Esophagus squamous epithelium (tissue), 5 donors: ENCODE measurements around the gene PPP1R3C. TPM values are rescaled to one million over a fixed set of nuclear protein-coding genes. Genes with fewer than 3 reads are reported as not detected.
A peak's percentile ranks its signal among the peaks of the same experiment; 100 is the strongest.

Experiments used
- DNase-seq: peaks from one replicate; lab custom pipeline; 2025; lab: John Stamatoyannopoulos, UW
- H3K27ac ChIP-seq, 4 donors: fragments of 200-600 bp; sonication (generic); one replicate each; pipeline ENCODE4 v1.5.1; 2016 to 2019; ENCODE audit warnings: mild to moderate bottlenecking in 1 of 4
- H3K27me3 ChIP-seq, 4 donors: fragments of 200-600 bp; sonication (generic); 1 replicate in 3 of 4; 2 replicates in 1 of 4; pipeline versions ENCODE4 v1.5.1 to v1.6.0; 2017 to 2021; ENCODE audit warnings: antibody characterized with exemption in 1 of 4
- H3K36me3 ChIP-seq, 3 donors: fragments of 200-600 bp; sonication (generic); one replicate each; pipeline ENCODE4 v1.5.1; 2016 to 2019
- H3K4me1 ChIP-seq, 3 donors: fragments of 200-600 bp; sonication (generic); one replicate each; pipeline ENCODE4 v1.5.1; 2017 to 2019
- H3K4me3 ChIP-seq, 4 donors: fragments of 200-600 bp; sonication (generic); 1 replicate in 3 of 4; 2 replicates in 1 of 4; pipeline ENCODE4 v1.5.1; 2016 to 2019; ENCODE audit warnings: mild to moderate bottlenecking in 2 of 4, moderate library complexity in 1 of 4
- H3K9me3 ChIP-seq, 3 donors: fragments of 200-600 bp; sonication (generic); one replicate each; pipeline ENCODE4 v1.5.1; 2016 to 2019
- POLR2A ChIP-seq, 4 donors: fragments of 450-650 bp; IDR thresholded peaks; one replicate each; pipeline ENCODE4 v1.6.1; 2017; ENCODE audit warnings: antibody characterized with exemption in 4 of 4, mild to moderate bottlenecking in 4 of 4, moderate library complexity in 3 of 4
- WGBS, 2 donors: methylation state at CpG; one replicate each; pipeline ENCODE4 v1.1.5; 2018; 5-methylcytosine and 5-hydroxymethylcytosine counted together
- intact Hi-C: fragments of 100-400 bp; cut with DNase I; formaldehyde crosslinking; loops from one replicate; pipeline ENCODE4 v1.15.0; 2022
- total RNA-seq, 4 donors: library from RNA; depleted of rRNA; stranded (reverse); fragments of >200 nt; gene quantifications; one replicate each; pipeline ENCODE4 v1.1.0, GENCODE V29; 2016
- TF ChIP-seq, protein P1 (sequence below), 6 experiments: fragments of 450-650 bp in 4 of 6; fragments of 200-600 bp in 2 of 6; sonication (generic) in 2 of 6; IDR thresholded peaks; one replicate each; pipeline ENCODE4 v1.5.1; 2016 to 2019; ENCODE audit warnings: antibody characterized with exemption in 6 of 6, mild to moderate bottlenecking in 4 of 6, moderate library complexity in 4 of 6
- donor health status: DM: yes; HTN: yes; CAD: no.

The PPP1R3C gene
- total RNA-seq, 4 donors from 2014 or later = 8.8 to 70.8 (median 47.9) TPM

DNA sequence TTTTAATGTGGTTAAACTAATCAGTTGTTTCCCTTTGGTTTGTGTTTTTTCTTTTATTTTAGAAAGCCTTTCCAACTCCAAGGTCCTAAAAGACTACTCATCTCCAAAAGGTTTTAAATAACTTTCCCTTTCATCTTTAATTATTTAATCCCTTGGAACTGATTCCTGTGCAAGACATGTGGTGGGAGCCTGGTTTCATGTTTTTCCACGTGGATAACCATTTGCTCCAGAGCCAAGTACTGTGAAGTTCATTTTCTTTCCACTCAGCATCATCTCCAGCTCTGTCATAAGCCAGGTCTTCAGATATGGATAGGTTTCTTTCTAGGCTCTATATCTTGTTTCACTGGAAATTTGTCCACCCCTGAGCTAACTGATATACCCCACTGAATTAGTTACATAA, 16.7 kb downstream of the PPP1R3C start:
- Histone ChIP-seq H3K4me3 (no peak overlapping the region), H3K9me3 (no peaks in the 10 kb centered on the region), H3K27ac (no peak overlapping the region), H3K36me3 (no peaks in the 10 kb centered on the region), H3K4me1 (peaks cover 7 to 26% (median 7%) of the 10 kb centered on the region in 3 donors), H3K27me3 (no peaks in the 10 kb centered on the region)
- 15 to 19% methylated on average over 1 of the region's 1 CpG for WGBS, 2 donors
- TF ChIP-seq POLR2A (IDR thresholded peaks at IDR 0.05) = no peak
- TF ChIP-seq, protein P1, sequence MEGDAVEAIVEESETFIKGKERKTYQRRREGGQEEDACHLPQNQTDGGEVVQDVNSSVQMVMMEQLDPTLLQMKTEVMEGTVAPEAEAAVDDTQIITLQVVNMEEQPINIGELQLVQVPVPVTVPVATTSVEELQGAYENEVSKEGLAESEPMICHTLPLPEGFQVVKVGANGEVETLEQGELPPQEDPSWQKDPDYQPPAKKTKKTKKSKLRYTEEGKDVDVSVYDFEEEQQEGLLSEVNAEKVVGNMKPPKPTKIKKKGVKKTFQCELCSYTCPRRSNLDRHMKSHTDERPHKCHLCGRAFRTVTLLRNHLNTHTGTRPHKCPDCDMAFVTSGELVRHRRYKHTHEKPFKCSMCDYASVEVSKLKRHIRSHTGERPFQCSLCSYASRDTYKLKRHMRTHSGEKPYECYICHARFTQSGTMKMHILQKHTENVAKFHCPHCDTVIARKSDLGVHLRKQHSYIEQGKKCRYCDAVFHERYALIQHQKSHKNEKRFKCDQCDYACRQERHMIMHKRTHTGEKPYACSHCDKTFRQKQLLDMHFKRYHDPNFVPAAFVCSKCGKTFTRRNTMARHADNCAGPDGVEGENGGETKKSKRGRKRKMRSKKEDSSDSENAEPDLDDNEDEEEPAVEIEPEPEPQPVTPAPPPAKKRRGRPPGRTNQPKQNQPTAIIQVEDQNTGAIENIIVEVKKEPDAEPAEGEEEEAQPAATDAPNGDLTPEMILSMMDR (IDR thresholded peaks at IDR 0.05) = no peak
- intact Hi-C loops = no loop called here
- DNase-seq = no peak

DNA sequence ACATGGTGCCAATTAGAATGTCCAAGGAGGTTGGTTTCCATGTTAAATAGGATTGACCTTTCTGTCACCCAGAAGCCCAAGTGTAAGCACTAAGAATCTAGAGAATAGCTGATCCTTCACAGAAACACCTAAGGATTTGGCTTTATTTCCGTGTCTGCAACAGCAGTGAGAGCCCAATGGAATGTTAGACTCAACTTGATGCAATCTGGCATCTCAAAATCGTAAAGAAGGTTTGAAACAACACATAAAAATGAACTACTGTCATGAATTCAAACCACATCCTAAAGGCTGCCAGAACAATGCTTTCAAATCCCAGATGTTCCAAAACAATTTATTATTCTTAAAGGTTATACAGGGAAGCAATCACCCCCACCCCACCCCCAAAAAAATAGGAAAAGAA, 18.6 kb downstream of the PPP1R3C start:
- H3K27ac ChIP-seq = peak overlapping the region; percentile 14 to 85 (median 76)
- intact Hi-C loops = no loop called here
- H3K4me1 ChIP-seq = peaks cover 9 to 35% (median 9%) of the 10 kb centered on the region in 3 donors
- TF ChIP-seq POLR2A (IDR thresholded peaks at IDR 0.05) = no peak
- TF ChIP-seq, protein P1 (IDR thresholded peaks at IDR 0.05) = no peak
- no peak for DNase-seq
- no peaks in the 10 kb centered on the region for H3K36me3 ChIP-seq
- H3K27me3 ChIP-seq = no peaks in the 10 kb centered on the region
- H3K9me3 ChIP-seq = no peaks in the 10 kb centered on the region
- WGBS, 2 donors = 64 to 68% methylated on average over 2 of the region's 2 CpGs
- H3K4me3 ChIP-seq = no peak overlapping the region

DNA sequence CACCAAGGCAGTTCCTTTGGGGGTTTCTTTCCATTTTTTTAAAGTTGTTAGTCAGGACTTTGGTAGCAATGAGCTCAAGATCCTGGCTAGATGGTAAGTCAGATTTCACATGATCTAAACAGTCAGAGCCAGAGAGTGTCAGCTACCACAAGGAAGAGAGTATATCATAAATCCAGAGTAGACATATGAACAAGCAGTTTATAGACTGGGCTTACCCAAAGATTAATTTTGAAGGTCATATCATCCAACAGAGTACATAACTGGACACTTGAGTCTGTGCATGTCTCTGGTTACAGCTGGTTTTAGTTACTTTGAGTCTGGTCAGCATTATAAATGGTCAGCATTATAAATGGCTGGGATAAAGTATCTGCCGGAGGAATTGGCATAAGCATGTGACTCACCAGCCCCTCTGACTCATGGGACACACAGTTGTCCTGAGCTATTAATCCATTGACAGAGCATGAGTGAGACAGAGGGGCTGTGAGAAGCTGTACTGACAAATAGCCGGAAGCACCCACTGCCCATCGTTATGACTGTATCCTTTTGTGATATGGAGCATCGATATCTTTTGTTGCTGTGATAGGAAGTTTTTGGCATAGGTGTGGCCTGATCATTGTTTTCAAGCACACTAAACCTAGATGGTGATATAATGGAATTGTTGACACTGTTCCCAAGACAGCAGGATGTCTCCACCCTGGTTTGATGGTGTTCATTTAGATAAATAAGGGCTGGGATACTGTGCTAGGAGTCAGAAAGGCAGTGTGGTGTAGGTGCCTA, 19.3 kb downstream of the PPP1R3C start:
- H3K9me3 ChIP-seq = no peaks in the 10 kb centered on the region
- intact Hi-C loops = no loop called here
- H3K4me3 ChIP-seq = no peak overlapping the region
- TF ChIP-seq, protein P1 (IDR thresholded peaks at IDR 0.05) = no peak
- TF ChIP-seq POLR2A (IDR thresholded peaks at IDR 0.05) = no peak
- peaks cover 13 to 41% (median 15%) of the 10 kb centered on the region in 3 donors for H3K4me1 ChIP-seq
- H3K27ac ChIP-seq = peak overlapping the region; percentile 14 to 85 (median 76)
- 36 to 43% methylated on average over 4 of the region's 4 CpGs for WGBS, 2 donors
- no peaks in the 10 kb centered on the region for H3K27me3 ChIP-seq
- DNase-seq = no peak
- H3K36me3 ChIP-seq = no peaks in the 10 kb centered on the region

DNA sequence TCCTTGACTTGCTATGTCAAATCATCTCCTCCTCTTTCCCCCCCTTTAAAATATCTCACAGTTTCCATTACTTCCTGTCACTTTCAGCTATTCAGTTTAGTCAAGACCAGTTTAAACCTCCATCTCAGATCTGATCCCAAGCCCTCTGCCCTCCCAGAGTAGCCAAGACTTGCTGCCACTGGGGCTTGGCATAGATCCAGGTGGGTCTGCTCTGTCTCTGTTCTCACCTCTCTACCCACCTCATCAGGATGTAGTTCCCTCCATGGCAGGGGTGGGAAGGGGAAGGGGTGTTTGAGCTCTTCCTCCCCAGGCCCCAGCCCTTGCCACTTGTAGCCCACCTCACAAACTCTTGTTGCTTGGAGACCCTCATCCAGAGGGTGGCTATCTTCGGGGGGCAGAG, 22.0 kb downstream of the PPP1R3C start:
- WGBS, 2 donors = 40% methylated on average over 1 of the region's 1 CpG; no CpG with 5 or more reads in 1 of the 2 donors
- Histone ChIP-seq H3K9me3 (peaks cover 0 to 4% (median 0%) of the 10 kb centered on the region in 3 donors), H3K27ac (peak overlapping the region in 3 of 4 donors; percentile 19 to 74 (median 40)), H3K4me1 (peaks cover 26 to 61% (median 26%) of the 10 kb centered on the region in 3 donors), H3K27me3 (no peaks in the 10 kb centered on the region), H3K36me3 (no peaks in the 10 kb centered on the region), H3K4me3 (no peak overlapping the region)
- intact Hi-C loops = no loop called here
- TF ChIP-seq POLR2A (IDR thresholded peaks at IDR 0.05) = no peak
- TF ChIP-seq, protein P1 (IDR thresholded peaks at IDR 0.05) = no peak
- no peak for DNase-seq

DNA sequence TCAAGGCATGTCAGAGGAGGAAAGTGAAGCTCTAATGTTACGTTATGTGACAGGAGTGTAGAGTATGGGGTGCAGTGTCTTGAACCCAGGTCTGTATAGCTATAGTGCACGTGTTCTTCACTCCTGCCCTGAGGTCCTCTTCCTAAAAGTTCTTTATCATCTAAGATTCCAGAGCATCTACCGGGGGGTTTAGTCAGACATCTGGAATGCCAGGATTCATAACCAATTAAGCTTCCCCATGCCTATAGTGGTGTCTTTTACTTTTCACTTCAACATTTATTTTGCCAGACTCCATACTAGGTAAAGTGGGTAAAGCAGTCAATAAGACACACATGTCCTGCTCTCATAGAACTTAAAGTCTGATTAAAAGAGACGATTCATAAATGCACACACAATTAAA, 22.4 kb downstream of the PPP1R3C start:
- Histone ChIP-seq H3K36me3 (no peaks in the 10 kb centered on the region), H3K4me3 (no peak overlapping the region), H3K4me1 (peaks cover 26 to 65% (median 26%) of the 10 kb centered on the region in 3 donors), H3K27me3 (no peaks in the 10 kb centered on the region), H3K9me3 (peaks cover 0 to 8% (median 0%) of the 10 kb centered on the region in 3 donors), H3K27ac (peak overlapping the region in 3 of 4 donors; percentile 12 to 40 (median 19))
- 69 to 70% methylated on average over 4 of the region's 4 CpGs for WGBS, 2 donors
- intact Hi-C loops = no loop called here
- TF ChIP-seq, protein P1 (IDR thresholded peaks at IDR 0.05) = no peak
- no peak for TF ChIP-seq POLR2A (IDR thresholded peaks at IDR 0.05)
- DNase-seq = no peak
